Prostate gland (tissue), 2 donors: ENCODE measurements around the gene FER. TPM values are rescaled to one million over a fixed set of nuclear protein-coding genes. Genes with fewer than 3 reads are reported as not detected.

Experiments used
- DNase-seq: peaks from one replicate; pipeline ENCODE4 v3.0.0-alpha.2; 2019; ENCODE audit warnings: low spot score
- H3K27ac ChIP-seq, 2 donors: fragments of 200-600 bp; sonication (generic); 2 replicates each; pipeline ENCODE4 v1.5.1; 2017 to 2019
- H3K27me3 ChIP-seq: fragments of 200-600 bp; sonication (generic); replicated peaks from 2 replicates; pipeline ENCODE4 v1.5.1; 2019; ENCODE audit not compliant: insufficient read depth
- H3K36me3 ChIP-seq, 2 donors: fragments of 200-600 bp; sonication (generic); 1 replicate in 1 of 2; 2 replicates in 1 of 2; pipeline versions ENCODE4 v1.5.1 to v1.8.1; 2017 to 2019
- H3K4me1 ChIP-seq: fragments of 200-600 bp; sonication (generic); replicated peaks from 2 replicates; pipeline ENCODE4 v1.5.1; 2019
- H3K4me3 ChIP-seq, 2 donors: fragments of 200-600 bp; sonication (generic); 2 replicates each; pipeline ENCODE4 v1.5.1; 2017 to 2019
- H3K9me3 ChIP-seq: fragments of 200-600 bp; sonication (generic); 2 replicates; pipeline ENCODE4 v1.5.1; 2017
- POLR2A ChIP-seq: fragments of 450-650 bp; IDR thresholded peaks from one replicate; pipeline ENCODE4 v1.6.1; 2016; ENCODE audit warnings: antibody characterized with exemption, mild to moderate bottlenecking
- POLR2AphosphoS5 ChIP-seq: sonication (generic); formaldehyde crosslinking; IDR thresholded peaks from one replicate; pipeline ENCODE4 v1.6.1; 2017; ENCODE audit warnings: antibody characterized with exemption
- WGBS: methylation state at CpG from one replicate; pipeline ENCODE4 v1.1.5; 2018; 5-methylcytosine and 5-hydroxymethylcytosine counted together
- intact Hi-C: fragments of 100-400 bp; cut with DNase I; formaldehyde crosslinking; loops from one replicate; pipeline ENCODE4 v1.14.2; 2022
- total RNA-seq, 2 donors: library from RNA; depleted of rRNA; stranded (reverse); fragments of >200 nt; gene quantifications; one replicate each; pipeline ENCODE4 v1.1.0, GENCODE V29; 2016
- TF ChIP-seq, protein P1 (sequence below), 4 experiments: fragments of 200-600 bp in 2 of 4; fragments of 450-650 bp in 2 of 4; sonication (generic) in 2 of 4; IDR thresholded peaks; 1 replicate in 3 of 4; 2 replicates in 1 of 4; pipeline ENCODE4 v1.5.1; 2016 to 2019; ENCODE audit warnings: antibody characterized with exemption in 4 of 4, mild to moderate bottlenecking in 2 of 4, moderate library complexity in 2 of 4

The FER gene
- total RNA-seq, 2 donors from 2014 or later = 9.1 to 36.0 TPM

DNA sequence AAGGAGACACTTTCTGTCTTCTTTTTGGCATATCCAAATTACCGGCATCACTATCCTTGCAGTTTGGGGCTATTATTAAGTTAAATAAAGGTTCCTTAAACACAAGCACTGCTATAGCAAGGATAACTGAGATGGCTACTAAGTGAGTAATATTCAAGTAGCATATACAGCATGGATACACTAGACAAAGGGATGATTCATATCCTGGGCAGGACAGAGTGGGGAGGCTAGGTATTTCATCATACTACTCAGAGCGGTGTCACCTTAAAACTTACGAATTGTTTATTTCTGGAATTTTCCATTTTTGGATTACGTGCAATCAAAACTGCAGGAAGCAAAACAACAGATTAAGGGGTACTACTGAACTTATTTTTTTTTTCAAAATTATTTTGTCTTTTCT is 54.1 kb downstream of the FER start:
- Histone ChIP-seq H3K4me3 (no peak overlapping the region), H3K36me3 (no peaks in the 10 kb centered on the region), H3K4me1 (no peaks in the 10 kb centered on the region), H3K9me3 (no peaks in the 10 kb centered on the region), H3K27ac (no peak overlapping the region), H3K27me3 (no peaks in the 10 kb centered on the region)
- intact Hi-C loops = no loop called here
- TF ChIP-seq POLR2A (no peak), POLR2AphosphoS5 (no peak)
- WGBS = 90% methylated on average over 4 of the region's 4 CpGs
- no peak for DNase-seq

DNA sequence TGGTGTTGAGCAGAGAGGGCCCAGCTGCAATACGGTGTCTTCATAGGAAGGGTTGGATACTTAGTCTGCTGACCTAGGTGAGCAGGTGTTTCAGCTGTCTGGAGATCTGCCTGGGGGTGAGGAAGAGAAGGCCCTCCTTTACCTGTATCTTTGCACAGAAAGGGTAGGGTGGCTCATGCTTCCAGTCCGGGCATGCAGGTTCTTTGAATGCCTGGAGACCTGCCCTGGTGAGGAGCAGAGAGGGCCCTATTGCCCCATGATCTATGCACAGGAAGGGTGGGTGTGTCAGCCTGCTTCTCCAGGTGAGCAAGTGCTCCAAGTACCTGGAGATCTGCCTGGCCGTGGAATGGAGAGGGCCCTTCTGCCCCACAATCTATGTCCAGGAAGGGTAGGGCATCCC is 63.0 kb downstream of the FER start:
- TF ChIP-seq, protein P1, sequence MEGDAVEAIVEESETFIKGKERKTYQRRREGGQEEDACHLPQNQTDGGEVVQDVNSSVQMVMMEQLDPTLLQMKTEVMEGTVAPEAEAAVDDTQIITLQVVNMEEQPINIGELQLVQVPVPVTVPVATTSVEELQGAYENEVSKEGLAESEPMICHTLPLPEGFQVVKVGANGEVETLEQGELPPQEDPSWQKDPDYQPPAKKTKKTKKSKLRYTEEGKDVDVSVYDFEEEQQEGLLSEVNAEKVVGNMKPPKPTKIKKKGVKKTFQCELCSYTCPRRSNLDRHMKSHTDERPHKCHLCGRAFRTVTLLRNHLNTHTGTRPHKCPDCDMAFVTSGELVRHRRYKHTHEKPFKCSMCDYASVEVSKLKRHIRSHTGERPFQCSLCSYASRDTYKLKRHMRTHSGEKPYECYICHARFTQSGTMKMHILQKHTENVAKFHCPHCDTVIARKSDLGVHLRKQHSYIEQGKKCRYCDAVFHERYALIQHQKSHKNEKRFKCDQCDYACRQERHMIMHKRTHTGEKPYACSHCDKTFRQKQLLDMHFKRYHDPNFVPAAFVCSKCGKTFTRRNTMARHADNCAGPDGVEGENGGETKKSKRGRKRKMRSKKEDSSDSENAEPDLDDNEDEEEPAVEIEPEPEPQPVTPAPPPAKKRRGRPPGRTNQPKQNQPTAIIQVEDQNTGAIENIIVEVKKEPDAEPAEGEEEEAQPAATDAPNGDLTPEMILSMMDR (IDR thresholded peaks at IDR 0.05) = no peak
- no peak for TF ChIP-seq POLR2A
- TF ChIP-seq POLR2AphosphoS5 = no peak
- Histone ChIP-seq H3K4me1 (no peaks in the 10 kb centered on the region), H3K27me3 (no peaks in the 10 kb centered on the region), H3K27ac (no peak overlapping the region), H3K9me3 (no peaks in the 10 kb centered on the region), H3K4me3 (no peak overlapping the region), H3K36me3 (no peaks in the 10 kb centered on the region)
- intact Hi-C loops = no loop called here
- 94% methylated on average over 3 of the region's 3 CpGs for WGBS
- DNase-seq = no peak

DNA sequence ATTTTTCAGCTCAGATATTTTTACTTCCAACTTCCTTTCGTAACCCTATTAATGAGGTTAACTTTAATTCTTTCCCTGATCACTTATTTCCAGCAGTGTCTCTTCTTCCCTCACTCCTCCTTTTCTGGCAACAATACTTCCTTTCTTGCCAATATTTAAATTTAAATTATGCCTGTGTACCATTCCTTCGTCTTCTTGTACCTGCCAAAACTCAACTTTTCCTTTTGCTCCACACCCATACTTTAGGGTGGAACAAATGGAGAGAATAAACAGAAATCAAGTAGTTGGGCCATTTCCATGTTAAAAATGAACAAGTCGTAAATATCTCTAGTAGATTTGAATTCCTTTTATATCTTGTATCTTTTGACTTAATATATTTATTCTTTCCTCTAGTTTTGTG is 66.0 kb downstream of the FER start:
- 55% methylated on average over 3 of the region's 3 CpGs for WGBS
- Histone ChIP-seq H3K9me3 (no peaks in the 10 kb centered on the region), H3K36me3 (no peaks in the 10 kb centered on the region), H3K27me3 (no peaks in the 10 kb centered on the region), H3K4me3 (no peak overlapping the region), H3K27ac (no peak overlapping the region), H3K4me1 (no peaks in the 10 kb centered on the region)
- DNase-seq = no peak
- intact Hi-C loops = no loop called here
- TF ChIP-seq, protein P1 (IDR thresholded peaks at IDR 0.05) = no peak
- TF ChIP-seq POLR2AphosphoS5 (no peak), POLR2A (no peak)

DNA sequence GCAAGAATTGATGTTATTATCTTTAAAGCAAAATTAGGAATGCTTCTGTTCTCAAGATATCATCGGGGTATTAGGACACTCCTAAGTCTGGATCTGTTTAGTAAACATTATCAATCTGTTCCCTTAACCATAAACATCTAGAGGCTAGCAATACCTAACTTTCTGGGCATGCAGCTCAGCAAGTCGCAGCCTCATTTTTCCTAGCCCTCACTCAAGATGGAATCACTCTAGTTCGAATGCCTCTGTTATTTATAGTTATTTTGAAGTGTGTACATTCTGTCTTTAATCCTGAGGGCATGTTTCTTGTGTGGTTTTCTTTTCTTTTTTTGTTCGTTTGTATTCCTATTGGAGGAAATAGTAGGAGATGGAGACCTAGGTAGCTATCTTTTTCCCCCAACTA is 66.9 kb downstream of the FER start:
- Histone ChIP-seq H3K27me3 (no peaks in the 10 kb centered on the region), H3K4me1 (no peaks in the 10 kb centered on the region), H3K36me3 (no peaks in the 10 kb centered on the region), H3K27ac (no peak overlapping the region), H3K4me3 (no peak overlapping the region), H3K9me3 (no peaks in the 10 kb centered on the region)
- TF ChIP-seq POLR2A (no peak), POLR2AphosphoS5 (no peak)
- TF ChIP-seq, protein P1 (IDR thresholded peaks at IDR 0.05) = no peak
- no peak for DNase-seq
- WGBS = 58% methylated on average over 4 of the region's 4 CpGs
- intact Hi-C loops = no loop called here

DNA sequence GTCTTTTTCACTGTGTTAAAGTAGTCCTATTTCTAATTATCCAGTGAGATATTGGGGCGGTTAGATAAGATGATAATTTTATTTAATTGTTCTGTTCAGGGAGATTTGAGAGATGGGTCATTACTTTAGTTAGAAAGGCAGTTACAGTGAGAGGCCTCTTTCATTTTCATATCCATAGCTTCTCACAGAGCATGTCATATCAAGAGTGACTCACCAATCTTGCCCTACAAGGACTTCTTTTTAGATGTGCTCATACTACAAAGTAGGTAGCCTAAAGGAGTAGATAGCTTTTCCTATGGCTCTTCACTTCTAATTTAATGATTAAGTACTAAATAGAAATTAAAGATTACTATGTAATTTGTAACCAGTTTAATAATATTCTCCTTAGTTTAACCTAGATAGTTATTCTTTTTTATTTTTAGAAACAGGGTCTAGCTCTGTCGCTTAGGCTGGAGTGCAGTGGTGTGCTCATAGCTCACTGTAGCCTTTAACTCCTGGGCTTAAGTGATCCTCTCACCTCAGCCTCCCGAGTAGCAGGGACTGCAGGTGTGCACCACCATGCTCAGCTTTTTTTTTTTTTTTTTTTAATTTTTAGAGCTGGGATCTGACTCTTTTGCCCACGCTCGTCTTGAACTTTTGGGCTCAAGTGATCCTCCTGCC is 71.0 kb downstream of the FER start:
- WGBS = 97% methylated on average over 5 of the region's 5 CpGs
- H3K4me1 ChIP-seq = no peaks in the 10 kb centered on the region
- no peak for TF ChIP-seq POLR2A
- TF ChIP-seq, protein P1 (IDR thresholded peaks at IDR 0.05) = no peak
- TF ChIP-seq POLR2AphosphoS5 = no peak

More for the DNA sequence above, 71.0 kb downstream of the FER start:
- intact Hi-C loops = no loop called here
- H3K4me3 ChIP-seq = no peak overlapping the region
- H3K36me3 ChIP-seq = no peaks in the 10 kb centered on the region
- no peak for DNase-seq
- H3K9me3 ChIP-seq = no peaks in the 10 kb centered on the region
- no peaks in the 10 kb centered on the region for H3K27me3 ChIP-seq
- H3K27ac ChIP-seq = no peak overlapping the region
